GM20431 (cell line): Measurements from ENCODE around the gene CLDN15.
"Not testable (repeated sequence)": the region's sequence is repeated elsewhere in the genome, so short reads cannot be mapped to it uniquely, and the experiment has no call there.

ENCODE experiments used
- in situ Hi-C: fragments of 300-500 bp; cut with MseI, MboI; formaldehyde crosslinking; loops from one replicate; pipeline ENCODE4 v1.15.0; 2020; ENCODE audit warnings: low sequenced_read_pairs; ENCODE audit not compliant: unreplicated experiment

The CLDN15 gene, protein sequence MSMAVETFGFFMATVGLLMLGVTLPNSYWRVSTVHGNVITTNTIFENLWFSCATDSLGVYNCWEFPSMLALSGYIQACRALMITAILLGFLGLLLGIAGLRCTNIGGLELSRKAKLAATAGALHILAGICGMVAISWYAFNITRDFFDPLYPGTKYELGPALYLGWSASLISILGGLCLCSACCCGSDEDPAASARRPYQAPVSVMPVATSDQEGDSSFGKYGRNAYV

GRCh38 chr7:101237206-101238067, at the start of gene CLDN15:
TSS of gene CLDN15 (minus strand) at chr7:101237802. CDS start at chr7:101237581, 221 bp downstream.
- in situ Hi-C loops, result no loop called here

DNA sequence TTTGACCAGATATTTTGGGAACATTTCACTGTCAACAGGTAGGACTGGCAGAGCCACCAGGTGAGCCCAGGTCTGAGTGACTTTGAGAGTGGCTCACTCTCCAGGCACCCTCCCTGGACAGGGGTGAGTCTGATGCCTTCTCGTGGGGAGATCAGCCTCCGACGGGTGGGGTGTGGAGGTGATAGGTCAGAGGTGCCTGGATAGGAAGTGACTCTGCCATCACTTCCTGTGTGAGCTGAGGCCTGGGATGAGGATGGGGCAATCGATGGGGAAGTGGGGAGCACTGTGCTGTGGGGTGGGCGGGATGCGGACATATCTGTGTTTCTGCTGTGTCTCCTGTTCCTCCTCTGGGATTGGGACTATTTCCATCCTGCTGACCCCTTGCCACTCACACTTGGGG, 49.4 kb upstream of the CLDN15 start:
- in situ Hi-C loops, result no loop called here

DNA sequence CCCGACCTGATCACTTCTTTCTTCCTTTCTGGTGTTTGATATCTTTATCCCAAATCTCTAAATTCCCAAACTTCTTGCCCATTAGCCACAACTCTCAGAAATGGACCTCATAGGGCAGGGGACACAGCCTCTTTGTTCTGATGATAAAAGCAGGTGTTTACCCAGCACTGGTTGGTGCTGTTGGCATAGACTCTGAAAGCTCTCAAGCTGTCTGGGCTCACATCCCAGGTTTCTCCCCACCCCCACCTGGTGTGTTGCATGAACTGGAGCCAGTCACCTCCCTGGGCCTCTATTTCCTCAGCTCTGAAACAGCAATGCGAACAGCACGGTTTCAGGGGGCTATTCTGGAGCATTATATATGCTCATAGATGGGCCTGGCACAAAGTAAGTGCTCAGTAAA, 48.3 kb upstream of the CLDN15 start:
- in situ Hi-C loops, result not testable (repeated sequence)

- in situ Hi-C loops, result no loop called here
Measured at GRCh38 chr7:101285171-101285570, 47.6 kb upstream of the CLDN15 start.

DNA sequence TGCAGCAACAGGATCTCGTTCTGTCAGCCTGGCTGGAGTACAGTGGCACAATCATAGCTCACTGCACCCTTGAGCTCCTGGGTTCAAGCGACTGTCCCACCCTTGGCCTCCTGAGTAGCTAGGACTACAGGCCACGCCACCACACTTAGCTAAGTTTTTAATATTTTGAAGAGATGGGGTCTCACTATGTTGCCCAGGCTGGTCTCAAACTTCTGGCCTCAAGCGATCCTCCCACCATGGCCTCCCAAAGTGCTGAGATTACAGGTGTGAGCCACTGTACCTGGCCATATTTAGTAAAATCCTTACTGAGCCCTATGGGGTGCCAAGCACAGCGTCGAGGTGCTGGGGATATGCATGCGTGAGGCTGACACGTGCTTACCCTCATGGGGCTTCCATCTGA, 43.3 kb upstream of the CLDN15 start:
- in situ Hi-C loops, result not testable (repeated sequence)

GRCh38 chr7:101278461-101279292, 41.1 kb upstream of the CLDN15 start:
- in situ Hi-C loops, result no loop called here

- in situ Hi-C loops, result no loop called here
Measured at GRCh38 chr7:101277155-101277554, 39.6 kb upstream of the CLDN15 start.

DNA sequence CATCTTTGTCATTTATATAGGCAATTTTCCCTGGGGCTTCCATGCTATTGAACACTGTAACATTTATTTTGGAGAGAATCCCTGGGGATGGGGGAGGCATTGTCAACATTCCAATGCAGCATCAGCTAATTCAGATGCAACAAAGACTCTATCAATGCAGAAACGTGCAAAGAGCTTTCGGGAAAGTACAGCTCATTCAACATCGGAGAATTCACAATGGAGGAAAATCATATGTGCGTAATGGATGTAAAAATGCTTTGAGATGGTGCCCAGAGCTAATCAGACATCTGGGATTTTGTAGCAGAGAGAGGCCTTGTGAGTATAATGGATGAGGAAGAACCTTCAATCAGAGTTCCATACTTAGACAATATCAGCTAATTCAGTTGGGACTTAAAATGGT, 35.6 kb upstream of the CLDN15 start:
- in situ Hi-C loops, result no loop called here

GRCh38 chr7:101271021-101271420, 33.4 kb upstream of the CLDN15 start:
- in situ Hi-C loops, result no loop called here

DNA sequence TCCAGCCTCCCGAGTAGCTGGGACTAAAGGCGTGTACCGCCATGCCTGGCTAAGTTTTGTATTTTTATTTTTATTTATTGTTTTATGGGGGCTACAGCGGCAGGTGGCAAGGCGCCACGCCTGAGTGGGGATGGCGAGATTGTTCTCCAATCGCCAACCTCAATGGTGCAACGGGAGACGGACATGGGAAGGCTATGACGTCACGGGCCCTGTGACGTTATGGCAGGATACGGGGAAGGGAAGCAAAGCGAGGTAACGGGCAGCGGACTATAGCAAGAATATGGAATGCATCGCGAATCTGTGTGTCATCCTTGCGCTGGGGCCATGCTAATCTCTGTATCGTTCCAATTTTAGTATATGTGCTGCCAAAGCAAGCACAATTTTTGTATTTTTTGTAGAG, 32.1 kb upstream of the CLDN15 start:
- in situ Hi-C loops, result no loop called here

DNA sequence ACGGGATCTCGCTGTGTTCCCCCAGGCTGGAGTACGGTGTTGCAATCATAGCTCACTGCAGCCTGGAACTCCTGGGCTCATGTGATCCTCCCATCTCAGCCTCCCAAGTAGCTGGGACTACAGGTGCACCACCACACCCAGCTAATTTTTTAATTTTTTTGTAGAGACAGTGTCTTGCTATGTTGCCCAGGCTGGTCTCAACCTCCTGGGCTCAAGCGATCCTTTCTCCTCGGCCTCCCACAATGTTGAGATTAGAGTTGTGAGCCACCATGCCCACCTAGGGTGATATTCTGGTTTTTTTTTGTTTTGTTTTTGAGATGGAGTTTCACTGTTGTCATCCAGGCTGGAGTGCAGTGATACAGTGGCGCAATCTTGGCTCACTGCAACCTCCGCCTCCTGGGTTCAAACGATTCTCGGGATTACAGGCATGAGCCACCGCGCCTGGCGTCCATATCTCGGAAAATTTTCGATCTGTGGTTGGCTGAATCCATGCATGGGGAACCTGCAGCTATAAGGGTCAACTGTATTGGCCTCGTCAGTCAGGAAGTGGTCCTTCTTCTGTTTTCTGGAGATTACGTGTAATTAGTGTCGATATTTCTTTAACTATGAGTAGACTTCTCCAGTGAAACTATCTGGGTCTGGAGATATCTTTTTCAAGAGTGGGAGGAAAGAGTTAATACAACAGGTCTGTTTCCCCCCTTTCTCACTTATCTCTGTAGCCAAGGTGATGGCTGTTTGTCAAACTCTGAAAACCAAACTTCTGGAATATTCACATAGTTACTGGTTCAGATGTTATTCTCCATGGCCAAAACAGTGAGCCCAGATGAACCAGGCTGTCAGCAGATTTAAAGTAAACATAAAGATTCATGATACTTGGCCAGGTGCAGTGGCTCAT, 28.3 kb upstream of the CLDN15 start:
- in situ Hi-C loops, result no loop called here

DNA sequence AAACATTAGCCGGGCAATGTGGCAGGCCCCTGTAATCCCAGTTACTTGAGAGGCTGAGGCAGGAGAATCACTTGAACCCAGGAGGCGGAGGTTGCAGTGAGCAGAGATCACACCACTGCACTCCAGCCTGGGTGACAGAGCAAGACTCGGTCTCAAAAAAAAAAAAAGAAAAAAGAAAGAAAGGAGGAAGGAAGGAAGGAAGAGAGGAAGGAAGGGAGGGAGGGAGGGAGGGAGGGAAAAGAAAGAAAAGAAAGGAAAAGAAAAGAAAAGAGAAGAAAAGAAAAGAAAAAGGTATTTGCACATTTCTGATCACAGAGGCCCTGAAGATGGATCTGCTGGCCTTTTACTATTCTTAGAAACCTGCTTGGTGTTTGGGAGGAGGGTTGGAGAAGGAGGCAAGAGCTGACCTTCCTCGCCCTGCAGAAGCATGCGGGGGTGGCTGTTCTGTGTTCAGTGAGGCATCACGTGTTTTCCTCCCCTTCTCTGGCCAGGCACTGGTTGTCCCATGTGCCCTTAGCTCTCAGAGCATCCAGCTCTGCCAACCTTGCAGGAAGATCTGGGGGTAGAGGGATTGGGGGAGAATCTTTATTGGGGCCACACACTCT, 26.6 kb upstream of the CLDN15 start:
- in situ Hi-C loops, result not testable (repeated sequence)

- in situ Hi-C loops, result no loop called here
Measured at GRCh38 chr7:101258243-101258731, 20.7 kb upstream of the CLDN15 start.

DNA sequence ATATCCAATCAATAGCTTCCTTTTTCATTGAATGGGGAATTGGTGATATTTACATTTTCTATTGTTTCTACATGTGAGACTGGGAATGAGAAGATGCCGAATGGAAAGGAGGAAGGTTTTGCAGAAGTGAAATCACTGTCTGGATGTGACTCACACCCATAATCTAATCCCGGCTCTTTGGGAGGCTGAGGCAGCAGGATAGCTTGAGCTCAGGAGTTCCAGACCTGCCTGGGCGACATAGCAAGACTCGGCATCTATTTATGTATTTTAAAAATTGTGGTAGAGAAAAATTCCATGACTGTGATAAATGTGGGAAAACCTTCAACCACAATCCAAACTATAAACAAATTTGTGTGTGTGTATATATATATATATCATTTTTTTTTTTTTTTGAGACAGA, 18.2 kb upstream of the CLDN15 start:
- in situ Hi-C loops, result no loop called here

DNA sequence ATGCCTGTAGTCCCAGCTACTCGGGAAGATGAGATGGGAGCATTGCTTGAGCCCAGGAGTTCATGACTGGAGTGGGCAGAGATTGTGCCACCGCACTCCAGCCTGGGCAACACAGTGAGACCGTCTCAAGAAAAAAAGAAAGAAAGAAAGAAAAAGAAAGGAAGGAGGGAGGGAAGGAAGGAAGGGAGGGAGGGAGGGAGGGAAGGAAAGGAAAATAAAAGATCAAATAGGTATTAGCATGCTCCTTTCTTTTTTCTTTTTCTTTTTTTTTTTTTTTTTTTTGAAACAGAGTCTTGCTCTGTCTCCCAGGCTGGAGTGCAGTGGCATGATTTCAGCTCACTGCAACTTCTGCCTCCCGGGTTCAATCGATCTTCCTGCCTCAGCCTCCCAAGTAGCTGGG, 15.6 kb upstream of the CLDN15 start:
- in situ Hi-C loops, result not testable (repeated sequence)

GRCh38 chr7:101251871-101252659, 14.5 kb upstream of the CLDN15 start:
- in situ Hi-C loops, result no loop called here

GRCh38 chr7:101250324-101250723, 12.7 kb upstream of the CLDN15 start:
- in situ Hi-C loops, result no loop called here

- in situ Hi-C loops, result no loop called here
Measured at GRCh38 chr7:101248276-101248675, 10.7 kb upstream of the CLDN15 start.
